GM18951 (cell line): ENCODE data around the gene TMEM272.

ENCODE experiments used
- POLR2A ChIP-seq: IDR thresholded peaks from 4 replicates; pipeline ENCODE4 v1.6.1; 2011; ENCODE audit warnings: mild to moderate bottlenecking; ENCODE audit not compliant: insufficient read length, insufficient read depth; ENCODE audit errors: extremely low read depth
- in situ Hi-C: fragments of 300-500 bp; cut with MboI; formaldehyde crosslinking; loops from one replicate; pipeline ENCODE4 v1.12.0; 2022; ENCODE audit warnings: low sequenced_read_pairs, mixed read lengths, inconsistent platforms; ENCODE audit not compliant: unreplicated experiment

Gene TMEM272

DNA sequence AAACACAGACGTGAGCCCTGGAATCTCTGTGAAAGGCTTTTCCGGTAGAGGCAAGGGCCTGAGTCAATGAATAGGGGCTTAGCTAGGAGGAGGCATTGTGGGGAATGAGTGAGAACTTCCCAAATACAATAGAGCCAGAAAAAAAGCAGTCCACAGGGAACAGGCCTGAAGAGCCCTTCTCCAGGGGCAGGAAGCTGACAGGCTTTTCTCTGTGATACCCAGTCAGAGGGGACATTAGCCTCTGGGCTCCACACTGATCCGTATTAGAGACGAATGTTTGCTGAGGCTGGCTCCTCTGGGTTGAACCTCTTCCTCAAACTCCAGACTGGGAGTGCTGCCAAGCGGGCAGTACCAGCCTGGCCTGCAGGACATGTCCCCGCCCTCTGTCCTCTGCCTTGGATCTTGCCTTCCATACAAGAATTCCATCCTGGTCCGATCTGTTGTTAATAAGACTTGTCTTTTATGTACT, 43.3 kb downstream of the TMEM272 start:
- in situ Hi-C loops: no loop called here
- TF ChIP-seq POLR2A: no peak

DNA sequence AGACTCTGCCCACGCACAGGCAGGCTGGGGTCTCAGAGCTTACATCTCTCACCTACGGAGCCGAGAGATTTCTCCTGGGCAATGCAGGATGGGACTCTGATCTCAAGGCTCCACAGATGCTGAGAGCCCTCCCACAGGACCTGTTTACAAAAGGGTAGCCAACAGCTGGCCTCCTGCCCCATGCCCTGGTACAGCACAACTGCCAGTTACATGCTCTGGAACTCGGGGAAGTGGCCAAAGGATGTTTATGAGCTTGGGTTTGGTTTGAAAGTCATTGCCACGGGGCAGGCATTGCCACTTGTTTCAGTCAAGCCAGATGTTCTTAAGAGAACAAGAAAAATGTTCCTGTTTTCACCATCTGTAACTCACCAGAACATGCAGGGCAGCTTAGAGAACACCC, 44.5 kb downstream of the TMEM272 start:
- TF ChIP-seq POLR2A: no peak
- in situ Hi-C loops: no loop called here

DNA sequence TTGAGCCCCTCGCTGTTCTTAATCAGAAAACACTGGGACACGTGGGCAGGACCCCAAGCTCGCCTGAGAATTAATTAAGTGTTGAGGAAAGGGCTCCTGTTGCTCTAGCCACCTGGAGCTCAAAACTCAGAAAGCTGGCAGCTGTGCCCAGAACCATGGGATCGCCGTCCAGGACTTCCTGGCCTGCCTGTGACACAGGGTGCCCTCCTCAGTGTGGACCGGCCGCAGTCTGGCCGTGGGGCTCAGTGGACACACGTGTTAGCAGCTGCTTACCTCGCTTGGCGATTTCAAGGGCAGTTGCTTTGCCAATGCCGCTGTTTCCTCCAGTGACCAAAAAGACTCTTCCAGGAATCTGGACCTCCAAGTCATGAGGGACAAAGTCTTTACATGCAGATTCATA, 45.7 kb downstream of the TMEM272 start:
- in situ Hi-C loops: loop anchor here (5.0 kb wide), 1 partner anchor 357 kb away; no protein-coding TSS in a partner anchor
- TF ChIP-seq POLR2A: no peak

DNA sequence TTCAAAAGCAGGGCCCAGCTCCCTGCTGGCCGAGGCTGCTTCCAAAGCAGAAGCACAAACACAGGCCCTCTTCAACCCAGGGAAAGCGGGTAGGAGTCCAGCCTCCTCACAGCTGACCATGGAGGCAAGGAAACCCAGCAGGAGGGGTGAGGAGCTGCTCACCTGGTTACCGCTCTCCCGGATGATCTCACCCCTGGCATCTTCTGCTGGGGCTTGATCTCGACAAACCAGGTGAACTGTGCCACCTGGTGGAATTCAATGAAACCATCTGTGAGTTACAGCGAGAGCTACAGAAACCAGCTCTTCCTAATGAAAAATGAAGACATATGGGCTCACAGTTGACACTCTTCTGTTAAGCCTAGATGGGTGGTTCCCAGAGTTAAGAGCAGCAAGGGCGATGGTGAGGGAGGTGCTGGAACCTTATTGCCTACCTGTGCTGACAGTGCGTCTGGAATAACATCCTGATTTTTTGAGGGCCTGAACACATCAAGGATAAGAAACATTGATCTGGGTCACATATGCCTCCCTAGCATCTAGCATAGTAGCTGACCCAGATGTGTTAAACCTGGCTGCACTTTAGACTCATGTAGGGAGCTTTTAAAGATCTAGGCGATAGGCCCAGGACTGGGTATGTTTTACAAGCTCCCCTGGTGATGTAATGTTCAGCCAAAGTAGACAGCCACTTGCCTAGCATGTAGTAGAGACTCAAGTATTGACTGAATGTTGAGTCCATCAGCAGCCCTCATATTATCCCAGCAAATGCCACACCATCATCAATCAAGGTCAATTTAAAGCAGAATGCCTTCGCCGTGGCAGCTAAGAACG, 47.1 kb downstream of the TMEM272 start:
- no peak for TF ChIP-seq POLR2A
- in situ Hi-C loops: loop anchor here (5.0 kb wide), 1 partner anchor 356 kb away; no protein-coding TSS in a partner anchor

DNA sequence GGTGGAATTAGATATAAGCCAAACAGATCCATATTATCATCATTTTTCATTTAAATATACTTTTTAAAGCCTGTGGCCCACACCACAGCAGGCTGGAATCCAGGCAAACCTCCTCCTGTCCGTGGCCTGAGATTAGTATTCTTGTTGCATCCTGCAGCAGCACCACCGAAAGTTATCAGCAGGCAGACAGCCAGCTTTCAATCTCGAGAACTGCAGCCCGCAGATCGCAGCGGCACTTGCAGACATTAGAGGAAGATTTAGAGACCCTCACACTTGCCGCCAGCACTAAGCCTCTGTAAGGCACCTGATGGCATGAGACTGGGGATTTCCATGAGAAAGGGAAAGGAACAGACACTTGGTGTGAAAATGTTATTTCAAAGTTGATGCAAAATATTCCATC, 48.4 kb downstream of the TMEM272 start:
- in situ Hi-C loops: loop anchor here (5.0 kb wide), 1 partner anchor 354 kb away; no protein-coding TSS in a partner anchor
- no peak for TF ChIP-seq POLR2A

DNA sequence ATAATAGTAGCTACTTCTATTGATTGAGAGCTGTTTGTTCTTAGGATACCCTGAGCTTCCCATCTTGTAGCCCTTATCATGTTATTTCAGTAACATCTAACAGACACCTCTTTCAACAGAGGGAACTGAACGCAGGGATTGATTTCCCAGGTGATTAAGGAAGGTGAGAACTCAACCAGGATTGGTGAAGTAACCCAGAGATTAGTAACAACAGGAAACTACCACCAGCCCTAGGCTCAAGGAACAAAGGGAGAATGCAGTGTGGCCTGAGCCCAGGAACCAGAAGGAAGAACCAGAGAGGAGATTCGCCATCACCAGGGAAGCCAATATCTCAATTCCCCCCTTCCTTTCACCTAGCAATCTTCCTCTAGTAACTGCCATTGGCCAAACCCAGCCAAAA, 49.6 kb downstream of the TMEM272 start:
- in situ Hi-C loops: loop anchor here (5.0 kb wide), 1 partner anchor 353 kb away; no protein-coding TSS in a partner anchor
- TF ChIP-seq POLR2A: no peak

DNA sequence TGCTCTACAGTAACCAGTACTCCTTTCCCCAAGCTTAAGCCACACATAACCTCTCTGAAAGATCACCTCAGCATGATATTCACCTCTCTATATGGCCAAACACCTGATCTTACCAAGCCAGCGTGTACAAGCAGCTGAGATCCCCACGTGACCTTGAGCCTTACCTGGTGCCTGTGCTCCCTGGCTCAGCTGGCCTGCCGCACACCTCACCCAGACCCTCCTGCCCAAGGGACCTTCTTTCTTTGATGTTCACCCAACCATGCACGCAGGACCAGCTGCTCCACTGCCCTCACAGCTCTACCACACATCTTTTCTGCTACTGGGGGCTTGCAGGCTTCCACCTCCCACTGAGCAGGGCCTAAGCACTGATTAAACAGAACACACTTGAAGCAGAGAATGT, 50.0 kb downstream of the TMEM272 start:
- TF ChIP-seq POLR2A: no peak
- in situ Hi-C loops: loop anchor here (5.0 kb wide), 1 partner anchor 353 kb away; no protein-coding TSS in a partner anchor

DNA sequence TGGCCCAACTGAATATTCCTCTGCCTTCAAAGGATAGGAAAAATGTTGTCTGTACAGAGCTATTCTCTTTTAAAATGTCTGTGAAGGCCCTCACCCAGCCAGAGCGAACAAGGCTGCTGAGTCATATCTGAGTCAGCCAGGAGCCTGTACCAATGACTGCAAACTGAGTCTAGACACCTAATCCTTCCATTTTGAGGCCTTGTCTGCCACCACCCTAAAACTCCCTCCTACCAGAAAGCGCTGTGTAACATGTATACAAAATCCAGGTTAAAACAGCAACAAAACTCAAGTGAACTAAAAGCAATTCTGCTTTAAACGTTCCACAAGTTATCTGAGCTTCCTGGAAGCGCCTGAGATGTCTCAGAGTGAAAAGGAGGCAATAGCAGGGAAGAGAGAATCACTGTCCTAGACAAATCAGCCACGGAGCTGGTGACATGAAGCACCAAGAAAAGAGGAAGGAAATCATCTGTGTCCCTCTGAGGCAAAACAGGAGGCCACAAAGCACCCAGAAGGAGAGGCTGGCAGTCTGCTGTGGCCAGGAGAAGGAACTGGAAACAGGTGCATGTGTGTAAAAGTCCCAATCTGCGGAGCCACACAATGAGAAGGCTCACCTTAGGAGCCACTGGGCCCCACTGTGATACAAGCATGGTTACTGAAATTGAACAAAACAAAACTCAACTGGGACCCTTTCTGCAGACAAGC, 51.3 kb downstream of the TMEM272 start:
- in situ Hi-C loops: no loop called here
- TF ChIP-seq POLR2A: peak; percentile 27

DNA sequence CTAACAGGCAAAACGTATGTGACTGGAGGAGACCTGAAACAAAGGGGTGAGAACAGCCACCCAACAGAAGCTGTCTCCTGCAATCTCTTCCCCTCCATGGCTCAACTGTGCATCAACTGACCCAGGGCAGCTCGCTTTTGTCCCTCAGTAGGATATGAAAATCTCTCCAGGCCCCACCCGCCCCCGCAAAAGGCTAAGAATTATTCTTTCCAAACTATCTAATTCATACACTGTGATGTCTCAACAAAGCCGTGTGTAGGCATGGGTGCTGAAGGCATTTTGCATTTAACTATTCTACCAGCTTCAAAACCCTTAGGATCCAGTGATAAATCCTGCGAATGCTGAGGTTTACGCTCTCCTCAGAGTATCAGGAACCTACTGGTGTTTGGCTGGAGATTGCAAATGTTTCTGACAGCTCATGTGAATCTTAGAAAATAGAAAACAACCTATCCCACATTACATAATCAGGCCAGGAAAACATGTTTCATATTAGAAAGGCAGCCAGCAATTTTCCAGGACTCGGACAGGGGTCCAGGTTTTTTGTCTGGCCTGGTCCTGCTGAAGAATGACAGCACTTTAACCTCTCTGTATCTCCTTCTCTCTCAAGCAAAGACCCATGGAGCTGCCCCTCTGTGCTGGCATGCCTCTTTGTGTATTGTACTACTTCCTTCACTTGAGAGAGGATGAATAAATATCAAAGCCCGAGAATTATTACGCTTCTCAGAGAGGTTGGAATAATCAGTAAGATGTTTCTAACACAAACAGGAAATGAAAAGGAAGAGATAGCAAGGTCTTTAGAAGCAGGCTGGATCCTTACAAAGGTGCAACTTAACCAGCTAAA, 58.3 kb downstream of the TMEM272 start:
- no peak for TF ChIP-seq POLR2A
- in situ Hi-C loops: no loop called here

DNA sequence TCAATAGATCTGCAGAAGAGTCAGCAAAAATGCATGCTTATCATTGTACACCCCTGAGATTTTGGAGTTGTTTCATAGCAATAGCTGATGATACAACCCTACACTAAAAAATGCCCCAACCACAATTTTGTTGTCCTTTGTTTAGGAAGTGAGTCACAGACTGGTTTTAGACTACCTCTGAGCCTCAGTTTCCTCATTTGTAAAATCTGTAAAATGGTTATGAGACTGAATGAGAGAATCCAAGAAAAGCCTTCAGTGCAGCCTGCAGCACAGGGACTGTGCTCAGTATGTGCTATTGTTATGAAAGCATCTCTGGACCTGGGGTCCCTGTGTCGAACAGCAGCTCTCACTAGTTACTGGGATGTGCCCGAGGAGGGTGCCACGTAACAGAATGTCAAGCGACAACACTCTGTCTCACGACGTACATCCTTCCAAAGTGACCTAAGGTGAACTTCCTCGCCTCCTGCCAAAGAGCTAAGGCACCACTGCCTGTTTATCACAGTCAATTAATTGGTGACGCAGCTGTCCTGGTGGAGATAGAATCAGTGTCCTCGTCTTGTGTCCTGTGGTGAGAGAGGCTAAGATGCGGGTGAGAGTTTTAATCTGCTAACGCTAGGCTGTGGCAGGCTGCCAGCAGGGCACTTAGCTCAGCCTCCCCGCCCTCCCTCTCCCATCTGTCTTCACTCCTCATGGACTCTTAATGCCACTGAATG, 59.1 kb downstream of the TMEM272 start:
- no peak for TF ChIP-seq POLR2A
- in situ Hi-C loops: no loop called here

DNA sequence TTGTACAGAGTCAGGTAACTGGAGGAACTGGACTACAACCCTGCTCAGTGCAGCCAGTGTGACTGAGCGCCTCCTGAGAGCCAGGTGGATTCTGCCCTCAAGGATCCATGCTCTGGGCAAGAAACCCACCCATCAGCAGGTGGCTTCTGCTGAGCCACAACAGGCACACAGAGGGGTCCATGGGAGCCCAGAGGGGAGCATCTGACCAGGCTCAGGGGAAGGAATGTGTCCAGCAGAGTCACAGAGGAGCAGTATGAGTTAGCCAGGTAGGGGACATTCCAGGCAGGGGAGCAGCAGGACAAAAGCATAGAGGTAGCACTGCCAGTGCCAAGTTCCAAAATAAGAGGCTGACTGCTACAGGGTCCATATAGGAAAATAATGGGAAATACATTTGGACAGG, 60.9 kb downstream of the TMEM272 start:
- TF ChIP-seq POLR2A: no peak
- in situ Hi-C loops: no loop called here

DNA sequence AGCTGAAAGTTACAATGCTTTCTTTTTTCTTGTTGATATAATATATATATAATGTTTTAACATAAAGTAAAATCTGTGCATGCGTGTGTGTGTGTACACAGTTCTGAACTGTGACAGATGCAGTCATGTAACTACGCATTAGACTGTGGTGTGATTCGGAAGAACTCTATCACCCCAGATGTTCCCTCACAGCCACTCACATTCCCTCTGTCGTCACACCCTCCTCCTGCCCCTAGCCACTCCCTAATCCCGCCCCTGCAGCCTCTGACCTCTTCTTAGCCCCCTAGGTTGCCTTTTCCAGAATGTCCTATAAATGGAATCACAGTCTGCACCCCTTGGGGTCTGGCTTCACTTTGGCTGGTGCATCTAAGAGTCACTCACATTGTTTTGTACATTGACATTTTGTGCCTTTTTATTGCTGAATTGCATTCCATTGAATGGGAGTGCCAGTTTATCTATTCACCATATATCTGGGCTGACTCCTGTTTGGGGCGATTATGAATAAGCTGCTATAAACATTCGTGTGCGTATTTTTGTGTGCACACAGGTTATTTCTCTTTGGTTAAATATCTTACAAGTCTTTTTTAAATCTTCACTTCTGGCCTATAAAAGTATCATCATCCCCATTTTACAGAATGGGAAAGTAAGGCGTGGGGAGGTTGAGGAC, 61.4 kb downstream of the TMEM272 start:
- no peak for TF ChIP-seq POLR2A
- in situ Hi-C loops: no loop called here
